NAMALWA (cell line): Measurements from ENCODE around the gene MPI.
"Not testable (repeated sequence)": the region's sequence is repeated elsewhere in the genome, so short reads cannot be mapped to it uniquely, and the experiment has no call there.

ENCODE experiments used
- DNase-seq: peaks from one replicate; pipeline ENCODE4 v3.0.0-alpha.2; 2015; ENCODE audit warnings: low spot score

Gene MPI

DNA sequence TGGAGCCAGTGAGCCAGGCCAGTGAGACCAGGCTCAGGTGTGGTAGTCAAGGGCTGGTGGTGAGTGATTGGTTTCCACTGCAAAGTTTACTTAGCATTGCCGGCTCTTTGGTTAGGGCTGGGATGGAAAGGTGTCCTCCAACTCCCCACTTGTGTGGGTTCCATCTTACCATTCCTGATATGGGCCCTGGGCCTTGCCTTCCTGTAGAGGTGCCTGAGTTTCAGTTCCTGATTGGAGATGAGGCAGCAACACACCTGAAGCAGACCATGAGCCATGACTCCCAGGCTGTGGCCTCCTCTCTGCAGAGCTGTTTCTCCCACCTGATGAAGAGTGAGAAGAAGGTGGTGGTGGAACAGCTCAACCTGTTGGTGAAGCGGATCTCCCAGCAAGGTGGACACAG lies 3.1 kb downstream of the MPI start:
- DNase-seq = no peak

DNA sequence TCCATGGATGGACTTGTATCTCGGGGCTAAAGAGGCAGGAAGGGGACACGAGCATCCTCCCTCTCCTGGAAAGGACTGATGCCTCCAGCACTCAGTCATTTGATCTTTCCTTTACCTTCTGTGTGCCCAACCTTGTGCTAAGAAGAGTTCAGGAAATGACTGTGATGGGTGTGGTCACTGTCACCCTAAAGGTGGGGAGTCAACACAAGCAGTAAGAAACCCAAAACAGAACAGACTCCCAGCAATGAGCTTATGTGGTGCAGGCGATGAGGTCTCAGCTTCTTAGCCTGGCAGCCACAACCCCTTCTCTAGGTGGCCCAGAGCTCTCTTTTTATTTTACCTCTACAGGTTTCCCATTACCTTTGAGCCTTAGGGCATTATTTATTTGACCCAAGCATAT lies 3.8 kb downstream of the MPI start:
- no peak for DNase-seq

DNA sequence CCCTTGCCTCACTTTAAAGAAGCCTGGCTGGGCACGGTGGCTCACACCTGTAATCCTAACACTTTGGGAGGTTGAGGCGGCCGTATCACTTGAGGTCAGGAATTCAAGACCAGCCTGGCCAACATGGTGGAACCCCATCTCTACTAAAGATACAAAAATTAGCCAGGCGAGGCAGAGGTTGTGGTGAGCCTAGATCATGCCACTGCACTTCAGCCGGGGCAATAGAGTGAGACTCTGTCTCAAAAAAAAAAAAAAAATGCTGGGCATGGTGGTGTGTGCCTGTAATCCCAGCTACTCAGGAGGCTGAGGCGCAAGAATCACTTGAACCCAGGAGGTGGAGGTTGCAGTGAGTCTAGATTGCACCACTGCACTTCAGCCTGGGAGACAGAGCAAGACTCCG lies 4.5 kb downstream of the MPI start:
- DNase-seq = not testable (repeated sequence)

DNA sequence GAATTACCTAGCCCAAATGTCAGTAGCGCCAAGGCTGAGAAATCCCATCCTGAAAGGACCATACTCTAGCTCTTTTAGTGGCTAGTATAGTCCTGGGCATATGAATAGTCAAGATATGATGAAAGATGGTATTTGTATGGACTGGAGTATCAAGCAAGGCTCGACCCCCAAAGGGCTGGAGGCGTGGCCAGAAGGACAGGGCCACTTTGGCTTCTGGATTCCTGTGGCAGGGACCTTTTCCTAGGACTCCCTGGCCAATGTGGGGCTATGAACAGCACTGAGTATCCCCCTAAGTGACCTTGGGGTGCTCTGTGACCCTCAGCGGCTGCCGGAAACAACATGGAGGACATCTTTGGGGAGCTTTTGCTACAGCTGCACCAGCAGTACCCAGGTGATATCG lies 6.0 kb downstream of the MPI start:
- no peak for DNase-seq

DNA sequence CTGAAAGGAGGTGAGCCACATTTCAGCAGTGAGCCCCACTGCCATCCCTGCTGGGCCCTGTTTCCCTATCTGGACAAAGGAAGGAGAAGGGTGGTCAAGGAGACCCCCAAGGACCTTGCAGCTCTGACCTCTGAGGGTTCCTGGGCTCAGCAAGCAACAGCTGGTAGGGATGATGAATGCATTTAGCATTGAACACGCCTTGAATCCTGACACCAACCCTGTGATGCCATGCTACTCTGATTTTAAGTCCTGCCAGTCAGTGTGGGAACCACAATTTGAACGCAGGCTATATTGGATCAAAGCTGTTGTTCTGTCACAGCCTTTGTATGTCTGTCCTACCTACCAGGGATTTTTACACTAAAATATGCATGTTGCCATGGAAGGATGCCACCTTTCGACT lies 6.5 kb downstream of the MPI start:
- DNase-seq = no peak

DNA sequence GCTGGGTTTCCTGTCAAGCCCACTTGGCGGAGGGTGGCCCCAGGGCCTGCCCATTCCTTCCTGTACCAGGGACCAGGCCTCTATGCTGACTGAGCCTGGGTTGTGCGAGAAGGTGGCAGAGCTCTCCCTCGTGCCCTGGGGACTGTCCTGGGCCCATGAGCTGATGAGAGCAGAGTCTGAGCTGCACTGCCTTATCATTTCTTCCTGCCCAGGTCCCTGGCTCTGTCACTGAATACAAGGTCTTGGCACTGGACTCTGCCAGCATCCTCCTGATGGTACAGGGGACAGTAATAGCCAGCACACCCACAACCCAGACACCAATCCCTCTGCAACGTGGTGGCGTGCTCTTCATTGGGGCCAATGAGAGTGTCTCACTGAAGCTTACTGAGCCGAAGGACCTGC lies 7.5 kb downstream of the MPI start:
- DNase-seq = no peak

DNA sequence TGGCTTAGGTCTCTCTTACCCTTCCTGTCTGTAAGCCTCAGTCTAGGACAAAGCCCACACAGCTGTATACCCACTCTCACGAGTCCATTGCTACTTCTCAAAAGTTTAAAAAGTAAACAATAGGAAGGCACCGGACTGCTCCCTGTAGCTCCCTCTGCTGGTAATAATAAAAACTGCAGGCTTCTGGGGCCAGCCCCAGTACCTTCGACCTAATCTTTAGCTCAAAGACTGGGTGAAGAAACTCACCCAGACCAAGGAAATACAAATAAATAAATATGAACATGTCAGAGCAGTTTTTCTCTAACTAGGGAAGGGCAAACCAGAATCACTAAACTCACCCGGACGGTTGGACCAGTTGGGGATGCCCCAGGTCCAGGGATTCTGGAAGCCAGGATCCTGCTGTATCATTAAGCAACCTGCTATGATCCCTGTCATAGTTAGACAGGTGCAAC lies 11.8 kb downstream of the MPI start:
- DNase-seq = peak; percentile 84

- DNase-seq = no peak
These were observed 12.6 kb downstream of the MPI start for GRCh38 chr15:74902295-74903075.

GRCh38 chr15:74903676-74904075 lies 13.8 kb downstream of the MPI start:
- no peak for DNase-seq

DNA sequence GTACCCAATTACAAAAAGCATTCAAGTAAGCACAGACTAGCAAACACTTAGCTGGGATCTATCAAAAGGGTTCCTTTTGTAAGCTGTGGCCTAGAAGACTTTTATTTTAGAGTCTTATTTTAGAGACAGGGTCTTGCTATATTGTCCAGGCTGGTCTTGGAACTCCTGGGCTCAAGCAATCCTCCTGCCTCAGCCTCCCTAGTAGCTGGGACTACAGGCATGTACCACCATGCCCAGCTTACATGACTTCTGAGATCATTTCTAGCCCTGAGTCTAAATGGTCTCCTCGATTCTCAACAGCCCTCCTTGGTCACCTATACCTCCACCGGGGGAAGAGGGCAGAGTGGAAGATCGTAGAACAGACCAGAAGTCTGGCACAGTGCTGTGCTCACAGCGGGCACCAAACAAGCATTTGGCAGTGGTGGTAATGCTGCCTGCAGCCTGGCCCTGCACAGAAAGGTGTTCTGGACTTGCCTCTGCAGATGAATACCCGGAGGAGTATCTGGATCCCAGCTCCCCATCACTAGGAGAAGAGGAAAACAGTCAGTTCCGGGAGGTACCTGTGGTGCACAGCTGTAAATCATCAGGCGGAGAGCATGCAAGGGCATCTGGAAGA lies 14.5 kb downstream of the MPI start:
- no peak for DNase-seq

DNA sequence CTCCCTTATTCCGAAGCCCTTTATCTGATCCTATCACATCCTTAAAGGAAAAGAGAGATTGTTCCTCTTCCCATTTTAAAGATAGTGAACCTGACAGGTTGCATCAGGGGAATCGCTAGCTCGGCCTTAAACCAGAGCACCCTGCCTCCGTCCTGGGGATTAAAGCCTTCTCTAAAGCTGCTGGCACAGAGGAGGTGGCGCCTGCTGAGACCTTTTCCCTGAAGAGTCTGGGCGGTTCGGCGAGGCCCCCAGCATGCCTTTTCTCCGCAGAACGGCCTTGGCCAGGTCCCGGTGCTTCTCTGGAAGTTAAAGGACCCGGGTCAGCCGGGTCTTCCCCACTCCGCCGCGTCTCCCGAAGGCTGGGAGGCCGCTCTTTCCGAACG lies 16.2 kb downstream of the MPI start:
- DNase-seq = peak; percentile 56

DNA sequence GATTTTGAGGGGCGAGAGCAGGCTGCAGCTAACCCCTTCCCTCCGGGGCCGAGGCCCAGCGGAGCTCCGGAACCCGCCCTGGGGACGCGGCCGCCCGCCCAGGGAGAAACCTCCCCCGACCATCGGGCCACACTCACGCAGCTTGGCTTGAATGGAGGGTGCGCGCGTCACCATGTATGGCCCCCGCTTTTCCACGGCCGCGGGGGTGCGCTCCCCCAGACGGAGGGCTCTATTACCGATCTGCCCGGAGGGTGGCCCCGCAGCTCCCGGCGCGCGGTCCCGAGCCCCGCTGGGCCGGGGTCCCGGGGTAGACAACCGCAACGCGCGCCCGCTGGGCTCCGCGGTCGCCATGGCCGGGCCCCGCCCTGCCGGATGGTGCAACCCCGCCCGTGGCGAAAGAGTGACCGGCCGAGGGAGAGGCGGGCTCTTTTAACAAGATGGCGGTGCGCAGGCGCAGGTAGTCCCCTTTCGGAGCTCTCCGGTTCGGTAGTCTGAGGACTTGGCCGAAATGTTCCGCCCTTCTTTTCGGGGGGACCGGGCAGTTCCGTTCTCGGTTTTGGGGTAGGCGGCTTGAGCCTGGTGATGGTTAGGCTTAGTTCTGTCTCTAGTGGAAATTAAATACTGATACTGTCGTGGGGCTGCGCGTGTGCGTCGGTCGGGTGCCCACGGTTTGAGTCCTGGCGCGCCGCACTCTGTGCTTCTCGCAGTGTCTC lies 16.8 kb downstream of the MPI start, which contains the start of gene FAM219B:
TSS of gene FAM219B (minus strand) at position 402 of the 713 bp plus-strand sequence. CDS start at position 351, 51 bp downstream.
- peak; percentile 84 for DNase-seq

GRCh38 chr15:74907163-74907870 lies 17.5 kb downstream of the MPI start:
- DNase-seq = peak; percentile 29

DNA sequence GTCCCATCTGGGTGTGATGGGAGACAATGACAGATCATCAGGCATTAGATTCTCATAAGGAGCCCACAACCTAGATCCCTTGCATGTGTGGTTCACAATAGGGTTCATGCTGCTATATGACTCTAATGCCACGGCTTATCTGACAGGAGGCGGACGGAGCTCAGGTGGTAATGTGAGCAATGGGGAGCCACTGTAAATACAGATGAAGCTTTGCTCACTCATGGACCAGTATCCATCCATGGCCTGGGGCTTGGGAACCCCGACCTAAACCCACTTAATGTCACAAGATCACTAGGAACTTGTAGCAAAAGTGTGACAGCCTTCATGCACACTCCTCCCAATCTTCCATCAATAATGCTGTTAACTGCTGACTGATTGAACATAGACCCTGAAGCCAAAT lies 18.8 kb downstream of the MPI start:
- DNase-seq = no peak

- no peak for DNase-seq
These were observed 23.2 kb downstream of the MPI start for GRCh38 chr15:74913041-74913440.

GRCh38 chr15:74913799-74914198 lies 24.0 kb downstream of the MPI start:
- not testable (repeated sequence) for DNase-seq

GRCh38 chr15:74917676-74918075 lies 27.8 kb downstream of the MPI start:
- DNase-seq = no peak

DNA sequence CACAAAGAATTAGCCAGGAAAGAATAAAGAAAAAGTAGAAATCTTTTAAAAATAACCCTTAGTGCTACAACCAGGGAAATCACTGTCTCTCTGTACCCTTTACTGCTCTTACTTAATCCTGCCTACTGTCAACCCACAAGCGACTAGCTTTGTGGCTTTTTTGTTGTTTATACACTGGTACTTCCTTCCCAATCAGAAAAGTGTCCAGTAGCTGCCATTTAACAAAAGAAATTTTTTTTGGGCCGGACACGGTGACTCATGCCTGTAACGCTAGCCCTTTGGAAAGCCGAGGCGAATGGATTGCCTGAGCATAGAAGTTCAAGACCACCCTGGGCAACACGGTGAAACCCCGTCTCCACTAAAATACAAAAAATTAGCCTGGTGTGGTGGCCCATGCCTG lies 30.6 kb downstream of the MPI start:
- no peak for DNase-seq

DNA sequence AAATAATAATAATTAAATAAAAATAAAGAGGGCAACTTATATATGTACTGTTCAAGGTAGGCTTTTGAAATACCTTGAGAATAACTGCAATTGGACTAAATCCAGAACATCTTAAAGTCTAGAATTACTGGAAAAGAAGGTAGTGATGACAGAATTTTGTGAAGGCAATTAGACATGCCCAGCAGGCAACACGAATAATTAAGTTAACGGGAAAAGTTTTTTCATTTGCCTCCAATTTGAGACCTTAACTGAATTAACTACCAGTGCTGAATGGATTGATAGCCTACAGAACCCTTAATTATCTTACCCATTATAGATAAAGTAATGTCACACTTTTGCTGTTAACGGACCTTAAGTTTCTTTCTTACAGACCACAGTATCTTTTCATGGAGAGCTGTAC lies 34.7 kb downstream of the MPI start:
- DNase-seq = no peak

- no peak for DNase-seq
These were observed 38.9 kb downstream of the MPI start for GRCh38 chr15:74928771-74929198.

DNA sequence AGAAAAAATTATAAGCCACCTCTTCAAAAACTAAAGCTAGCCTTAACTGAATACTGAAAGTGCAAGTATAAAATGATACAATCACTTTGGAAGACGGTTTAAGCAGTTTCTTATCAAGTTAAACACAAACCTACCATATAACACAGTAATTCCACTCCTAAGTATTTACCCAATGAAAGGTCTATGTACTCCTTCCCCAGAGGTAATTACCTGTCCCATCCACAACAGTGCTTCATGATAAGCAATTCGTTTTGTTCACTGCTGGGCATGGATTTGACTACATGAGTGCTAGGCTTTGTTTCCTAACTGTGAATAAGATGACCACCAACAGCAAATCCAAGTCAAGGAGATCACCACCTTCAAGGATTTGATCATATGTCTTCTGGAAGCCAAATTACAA lies 43.7 kb downstream of the MPI start:
- DNase-seq = no peak

DNA sequence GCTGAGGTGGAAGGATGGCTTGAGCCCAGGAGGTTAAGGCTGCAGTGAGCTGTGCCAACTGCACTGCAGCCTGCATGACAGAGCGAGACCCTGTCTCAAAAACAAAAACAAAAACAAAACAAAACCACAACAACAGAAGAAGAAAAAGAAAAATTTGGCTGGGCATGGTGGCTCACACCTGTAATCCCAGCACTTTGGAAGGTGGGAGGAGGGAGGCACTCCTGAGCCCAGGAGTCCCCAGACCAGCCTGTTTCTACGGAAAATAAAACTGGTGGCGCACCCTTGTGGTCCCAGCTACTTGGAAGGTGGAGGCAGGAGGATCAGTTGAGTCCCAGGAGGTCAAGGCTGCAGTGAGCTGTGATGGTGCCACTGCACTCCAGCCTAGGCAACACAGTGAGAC lies 45.4 kb downstream of the MPI start:
- DNase-seq = not testable (repeated sequence)

GRCh38 chr15:74937272-74937589 lies 47.4 kb downstream of the MPI start:
- DNase-seq = peak; percentile 58
